Measurements from ENCODE around the gene SLC25A30.

- TF ChIP-seq POLR2A (IDR thresholded peaks at IDR 0.05) = no peak
- TF ChIP-seq CTCF (IDR thresholded peaks at IDR 0.05) = no peak
- no peak for TF ChIP-seq EP300 (IDR thresholded peaks at IDR 0.05)
Measured at GRCh38 chr13:45410466-45410865, 7.7 kb downstream of the SLC25A30 start.

Data from stomach (tissue), 4 donors.